HG03045 (cell line): ENCODE measurements around the gene HRAS.

ENCODE experiments used
- ATAC-seq: cut with Tn5 transposase; IDR thresholded peaks from one replicate; pipeline ENCODE4 v1.9.1; 2021; ENCODE audit warnings: mild to moderate bottlenecking, moderate library complexity; ENCODE audit not compliant: unreplicated experiment

HRAS gene

GRCh38 chr11:514606-515005, 20.8 kb downstream of the HRAS start:
- ATAC-seq: no peak

DNA sequence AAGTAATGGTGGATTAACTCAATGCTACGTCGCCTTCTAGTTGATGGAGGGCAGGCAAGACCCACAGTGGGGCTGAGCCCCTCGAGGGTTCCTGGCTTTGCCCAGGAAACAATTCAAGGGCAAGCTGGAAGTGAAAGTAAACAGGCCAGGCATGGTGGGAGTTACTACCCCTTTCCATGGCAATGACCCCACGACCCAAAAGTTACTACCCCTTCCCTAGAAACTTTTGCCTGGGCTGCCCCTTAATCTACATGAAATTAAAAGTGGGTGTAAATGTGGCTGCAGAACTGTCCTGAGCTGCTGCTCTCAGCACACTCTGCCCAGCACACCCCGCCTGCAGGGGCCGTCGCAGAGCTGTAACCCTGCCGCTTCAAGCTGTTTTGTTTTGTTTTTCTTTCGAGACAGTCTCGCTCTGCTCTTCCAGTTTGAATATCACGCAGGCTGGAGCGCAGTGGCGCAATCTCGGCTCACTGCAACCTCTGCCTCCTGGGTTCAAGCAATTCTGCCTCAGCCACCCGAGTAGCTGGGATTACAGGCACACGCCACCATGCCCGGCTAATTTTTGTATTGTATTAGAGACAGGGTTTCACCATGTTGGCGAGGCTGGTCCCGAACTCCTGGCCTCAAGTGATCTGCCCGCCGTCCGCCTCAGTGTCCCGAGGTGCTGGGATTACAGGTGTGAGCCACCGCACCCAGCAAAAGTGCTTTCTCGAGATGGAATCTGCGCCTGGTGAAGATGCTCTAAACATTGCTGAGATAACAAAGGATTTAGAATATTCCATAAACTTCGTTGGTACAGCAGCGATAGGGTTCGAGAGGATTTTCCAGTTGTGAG, 22.4 kb downstream of the HRAS start:
- no peak for ATAC-seq

- ATAC-seq: no peak
Observed at GRCh38 chr11:508956-509355, 26.4 kb downstream of the HRAS start.

- no peak for ATAC-seq
Observed at GRCh38 chr11:507727-508515, 27.5 kb downstream of the HRAS start.

- peak; percentile 45 for ATAC-seq
Observed at GRCh38 chr11:506995-507726, 28.2 kb downstream of the HRAS start, which contains the start of gene RNH1. Gene RNH1, minus strand, starts transcription at chr11:507242. Its CDS starts 5,080 bp downstream, at chr11:502162.

- ATAC-seq: peak; percentile 69
Observed at GRCh38 chr11:506238-506994, 29.0 kb downstream of the HRAS start.

DNA sequence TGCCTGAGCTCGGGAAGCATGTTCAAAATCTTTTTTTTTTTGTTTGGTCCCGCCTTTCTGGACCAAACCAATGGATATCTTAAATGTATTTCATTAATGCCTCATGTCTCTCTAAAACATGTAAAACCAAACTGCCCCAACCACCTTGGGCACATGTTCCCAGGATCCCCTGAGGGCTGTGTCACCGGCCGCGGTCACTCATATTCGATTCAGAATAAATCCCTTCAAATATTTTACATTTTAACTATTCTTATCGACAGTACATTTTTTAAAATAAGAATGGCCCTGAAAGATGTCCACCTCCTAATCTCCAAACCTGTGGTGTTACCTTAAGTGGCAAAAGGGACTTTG, 30.4 kb downstream of the HRAS start:
- ATAC-seq: no peak

- no peak for ATAC-seq
Observed at GRCh38 chr11:504053-504993, 31.1 kb downstream of the HRAS start.

- ATAC-seq: no peak
Observed at GRCh38 chr11:503179-503981, 32.0 kb downstream of the HRAS start.

DNA sequence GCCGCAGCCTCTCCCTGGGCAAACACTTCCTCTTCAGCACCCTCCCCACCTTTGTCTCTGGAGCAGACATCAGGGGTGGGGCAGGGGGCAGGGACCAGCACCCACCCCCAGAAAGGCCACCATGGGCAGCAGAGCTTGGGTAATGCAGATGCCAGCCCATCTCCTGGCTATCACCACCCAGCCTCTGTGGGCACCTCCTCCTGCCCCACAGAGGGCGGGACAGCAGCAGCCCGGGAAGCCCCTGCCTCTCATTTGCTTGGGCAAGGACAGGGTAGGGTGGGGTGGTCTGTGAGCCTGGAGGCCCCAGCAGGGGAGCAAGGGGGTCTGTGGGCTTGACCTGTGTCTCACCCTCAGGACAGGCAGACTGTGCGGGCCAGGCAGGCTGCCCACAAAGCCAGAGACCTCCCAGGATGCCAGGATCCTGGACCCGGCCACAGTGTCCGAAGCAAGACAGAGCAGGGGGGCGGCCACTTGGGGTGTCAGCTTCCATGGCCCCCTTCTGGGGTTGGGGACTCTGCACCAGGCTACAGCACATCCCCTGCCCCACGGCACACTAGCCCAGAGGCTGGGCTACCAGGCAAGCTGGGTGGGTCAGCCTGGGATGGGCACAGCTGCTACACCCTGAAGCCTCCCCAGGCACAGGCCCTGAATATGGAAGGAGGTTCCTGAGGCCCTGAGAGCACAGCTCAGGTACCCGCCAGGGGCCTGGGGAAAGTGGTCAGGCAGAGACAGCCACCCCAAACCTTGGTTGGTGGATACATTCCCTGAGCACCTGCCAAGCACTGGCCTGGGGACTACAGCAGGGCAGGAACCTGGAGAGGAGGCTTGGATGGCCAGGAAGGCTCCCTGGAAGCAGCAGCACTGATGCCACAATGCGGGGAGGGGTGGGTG, 32.8 kb downstream of the HRAS start:
- no peak for ATAC-seq

GRCh38 chr11:501683-502287, 33.6 kb downstream of the HRAS start:
- ATAC-seq: no peak

DNA sequence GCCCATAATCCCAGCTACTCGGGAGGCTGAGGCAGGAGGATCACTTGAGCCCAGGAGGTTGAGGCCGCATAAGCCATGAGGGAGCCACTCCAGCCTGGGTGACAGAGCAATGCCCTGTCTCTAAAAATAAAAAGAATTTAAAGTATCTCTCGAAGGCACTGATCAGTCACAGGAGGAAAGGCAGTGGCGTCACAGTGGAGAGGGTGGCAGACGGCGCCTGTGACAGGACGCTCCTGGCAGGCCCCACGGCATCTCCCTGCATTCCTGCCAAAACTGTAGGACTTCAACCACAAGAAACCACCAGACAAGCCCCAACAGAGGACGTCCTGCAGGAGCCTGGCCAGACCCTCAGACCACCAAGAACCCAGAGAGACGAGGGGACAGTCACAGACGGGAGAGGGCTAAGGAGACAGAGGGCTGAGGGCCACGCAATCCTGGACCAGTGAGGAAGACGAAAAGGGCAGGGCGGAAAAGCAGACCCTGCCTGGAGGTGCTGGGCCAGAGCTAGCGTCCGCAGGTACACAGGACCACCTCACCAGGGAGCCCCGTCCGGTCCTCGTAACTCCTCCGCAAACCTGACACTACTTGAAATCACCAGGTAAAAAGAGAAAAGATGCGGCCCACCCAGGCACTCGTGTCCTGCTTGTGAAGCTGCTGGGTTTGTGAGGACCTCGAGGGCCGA, 34.2 kb downstream of the HRAS start:
- no peak for ATAC-seq

DNA sequence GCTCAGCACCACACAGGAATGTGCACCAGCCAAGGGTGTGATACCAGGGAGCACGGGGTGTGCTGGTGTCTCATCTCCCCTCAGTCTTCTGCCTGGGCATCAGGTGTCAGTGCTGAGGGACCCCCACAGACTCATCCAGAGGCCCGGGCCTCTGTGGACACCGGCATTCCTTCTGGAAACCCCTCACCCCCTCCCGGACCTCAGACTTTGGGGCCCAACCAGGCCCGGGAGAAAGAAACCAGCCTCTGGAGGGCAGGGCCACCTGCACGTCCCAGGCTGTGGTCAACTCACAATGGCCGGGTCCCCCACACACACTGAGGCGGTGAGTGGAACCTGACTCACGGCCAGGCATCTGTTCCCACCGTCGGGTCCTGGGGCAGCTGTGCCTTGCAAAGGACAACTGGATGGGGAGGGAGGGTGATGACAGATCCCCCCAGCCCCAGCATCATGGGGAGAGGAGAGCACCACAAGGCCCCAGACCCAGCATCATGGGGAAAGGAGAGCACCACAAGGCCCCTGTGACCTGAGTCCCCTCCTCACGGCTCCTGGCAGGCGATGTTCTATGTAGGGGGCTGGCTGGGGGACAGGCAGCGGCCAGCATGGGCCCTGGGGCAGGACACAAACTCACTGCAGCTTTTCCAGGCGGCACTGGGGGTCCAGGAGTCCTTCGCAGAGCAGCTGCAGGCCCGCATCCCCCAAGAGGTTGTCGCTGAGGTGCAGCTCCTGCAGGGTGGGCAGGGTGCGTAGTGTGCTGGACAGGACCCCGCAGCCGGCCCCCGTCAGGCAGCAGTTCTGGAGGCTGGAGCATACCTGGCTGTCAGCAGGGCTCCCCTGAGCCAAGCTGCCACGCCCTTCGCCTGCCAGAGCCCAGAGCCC, 35.9 kb downstream of the HRAS start:
- ATAC-seq: no peak

DNA sequence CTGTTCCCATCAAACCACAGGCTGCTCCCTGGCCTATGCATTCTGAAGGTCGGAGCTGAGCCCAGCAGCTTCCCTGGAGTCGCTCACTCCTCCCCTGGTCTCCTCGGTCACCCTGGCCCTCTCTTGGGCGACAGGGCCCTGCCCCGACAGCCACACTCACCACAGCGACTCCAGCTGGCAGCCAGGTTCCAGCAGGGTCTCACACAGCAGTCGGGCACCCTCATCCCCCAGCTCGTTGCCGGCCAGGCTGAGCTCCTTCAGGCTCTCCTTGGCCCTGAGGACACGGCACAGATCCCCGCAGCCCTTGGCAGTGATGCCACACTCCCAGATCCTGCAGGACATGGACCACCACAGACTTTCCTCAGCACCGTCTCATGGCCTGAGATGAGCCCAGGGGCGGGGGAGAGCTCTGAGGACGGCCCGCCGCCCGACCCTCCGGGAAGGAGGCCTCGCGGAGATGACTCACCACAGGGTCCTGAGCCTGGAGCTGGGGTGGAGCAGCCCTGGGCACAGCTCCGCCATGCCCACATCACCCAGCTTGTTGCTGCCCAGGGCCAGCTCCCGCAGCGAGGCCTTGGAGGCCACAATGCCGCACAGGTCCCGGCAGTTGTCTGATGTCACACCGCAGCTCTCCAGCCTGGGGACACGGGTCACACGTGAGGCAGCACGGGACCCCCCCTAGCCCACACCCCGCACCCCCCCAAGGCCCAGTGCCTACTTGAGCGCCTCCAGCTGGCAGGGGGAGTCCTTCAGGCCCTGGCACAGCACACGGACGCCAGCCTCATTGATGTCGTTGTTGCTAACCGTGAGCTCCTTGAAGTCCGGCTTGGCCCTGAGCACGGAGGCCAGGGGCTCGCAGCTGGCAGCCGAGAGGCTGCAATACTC, 36.8 kb downstream of the HRAS start:
- no peak for ATAC-seq
